KMS-11 (cell line): ENCODE data around the gene FSD2.

Experiments used
- H2AFZ ChIP-seq: fragments of 200-600 bp; sonication (generic); 2 replicates; pipeline ENCODE4 v1.6.1; 2016; ENCODE audit warnings: antibody characterized with exemption, mixed run types, low read depth
- H3K27ac ChIP-seq: fragments of 200-600 bp; sonication (generic); 2 replicates; pipeline ENCODE4 v1.6.1; 2016; ENCODE audit warnings: mild to moderate bottlenecking, mixed run types
- H3K27me3 ChIP-seq: fragments of 200-600 bp; sonication (generic); 2 replicates; pipeline ENCODE4 v1.6.1; 2017; ENCODE audit warnings: mild to moderate bottlenecking, low read depth, mixed run types, moderate library complexity; ENCODE audit not compliant: insufficient read depth
- H3K36me3 ChIP-seq: fragments of 200-600 bp; sonication (generic); 2 replicates; pipeline ENCODE4 v1.6.1; 2017; ENCODE audit warnings: mild to moderate bottlenecking, mixed run types; ENCODE audit not compliant: insufficient read depth
- H3K4me1 ChIP-seq: fragments of 200-600 bp; sonication (generic); 2 replicates; pipeline ENCODE4 v1.6.1; 2016; ENCODE audit warnings: mild to moderate bottlenecking, low read depth, mixed run types; ENCODE audit not compliant: poor library complexity, severe bottlenecking
- H3K4me2 ChIP-seq: fragments of 200-600 bp; sonication (generic); 2 replicates; pipeline ENCODE4 v1.7.0; 2016; ENCODE audit warnings: mild to moderate bottlenecking, mixed run types
- H3K4me3 ChIP-seq: fragments of 200-600 bp; sonication (generic); IDR thresholded peaks from 2 replicates; pipeline ENCODE4 v1.6.1; 2017; ENCODE audit warnings: low read depth, low read length, mixed read lengths; ENCODE audit not compliant: insufficient read depth
- H3K79me2 ChIP-seq: fragments of 200-600 bp; sonication (generic); 2 replicates; pipeline ENCODE4 v1.6.1; 2016; ENCODE audit warnings: low read depth, mixed run types; ENCODE audit not compliant: insufficient read depth
- H3K9ac ChIP-seq: fragments of 200-600 bp; sonication (generic); 2 replicates; pipeline ENCODE4 v1.6.1; 2016; ENCODE audit warnings: mild to moderate bottlenecking, mixed run types
- H4K20me1 ChIP-seq: fragments of 200-600 bp; sonication (generic); 2 replicates; pipeline ENCODE4 v1.6.1; 2016; ENCODE audit warnings: mild to moderate bottlenecking, mixed run types; ENCODE audit not compliant: insufficient read depth
- TF ChIP-seq, protein P1 (sequence below): fragments of 200-600 bp; sonication (generic); conservative IDR thresholded peaks from 2 replicates; pipeline ENCODE4 v1.6.1; 2017; ENCODE audit warnings: low read depth, mild to moderate bottlenecking, antibody characterized with exemption, low read length, moderate library complexity, mixed read lengths

Gene FSD2

DNA sequence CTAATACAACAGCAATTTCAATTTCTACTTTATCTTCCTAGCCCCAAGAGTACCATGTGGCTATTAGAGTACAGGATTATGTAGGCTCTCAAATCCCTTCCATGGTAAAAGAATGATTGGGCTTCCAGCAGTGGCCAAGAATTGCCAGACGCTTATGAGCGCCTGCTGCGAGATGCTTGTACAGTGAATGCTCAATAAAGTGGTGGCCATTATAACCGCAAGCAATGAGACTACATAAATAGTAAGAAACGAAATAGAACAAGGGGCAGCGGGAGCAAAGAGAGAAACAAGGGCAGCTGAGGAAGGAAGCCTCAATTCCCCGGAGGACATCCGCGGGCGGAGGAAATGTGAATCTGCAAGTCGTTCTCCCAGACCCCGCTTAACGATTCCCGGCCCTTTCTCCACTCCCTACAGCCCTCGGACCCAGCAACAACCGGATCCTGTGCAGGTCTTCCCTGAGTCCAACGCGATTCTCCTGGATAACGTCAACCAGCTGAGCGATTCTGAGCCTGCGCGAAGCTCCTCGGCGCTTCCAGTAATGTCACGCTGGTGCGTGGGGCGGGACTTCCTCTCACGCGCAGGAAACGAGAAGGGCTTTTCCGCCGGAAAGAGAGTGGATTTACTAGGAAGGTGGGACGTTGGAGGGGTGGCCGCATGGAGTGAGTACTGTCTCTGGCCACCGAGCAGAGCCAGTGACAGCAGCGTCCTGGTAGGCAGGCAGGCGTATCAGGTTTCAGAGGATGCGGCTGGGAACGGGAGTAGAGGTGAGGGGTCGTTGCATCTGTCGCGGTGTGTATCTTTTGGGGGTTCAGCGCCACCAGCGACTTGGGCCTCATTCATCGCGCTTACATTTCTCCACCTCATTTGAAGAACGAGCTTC is 55.7 kb downstream of the FSD2 start:
- Histone ChIP-seq H2AFZ (peak overlapping the region; percentile 87), H3K9ac (peak overlapping the region; percentile 61; the same call in 1 of the 2 replicates), H3K4me2 (peak overlapping the region; percentile 93), H3K4me1 (peaks cover 23% of the 10 kb centered on the region), H3K4me3 (peak overlapping the region; percentile 54), H3K79me2 (peaks cover 41% of the 10 kb centered on the region), H4K20me1 (no peaks in the 10 kb centered on the region; the same call in 1 of the 2 replicates), H3K27ac (peak overlapping the region; percentile 53), H3K36me3 (peaks cover 8% of the 10 kb centered on the region; the same call in 1 of the 2 replicates), H3K27me3 (no peaks in the 10 kb centered on the region)
- TF ChIP-seq, protein P1, sequence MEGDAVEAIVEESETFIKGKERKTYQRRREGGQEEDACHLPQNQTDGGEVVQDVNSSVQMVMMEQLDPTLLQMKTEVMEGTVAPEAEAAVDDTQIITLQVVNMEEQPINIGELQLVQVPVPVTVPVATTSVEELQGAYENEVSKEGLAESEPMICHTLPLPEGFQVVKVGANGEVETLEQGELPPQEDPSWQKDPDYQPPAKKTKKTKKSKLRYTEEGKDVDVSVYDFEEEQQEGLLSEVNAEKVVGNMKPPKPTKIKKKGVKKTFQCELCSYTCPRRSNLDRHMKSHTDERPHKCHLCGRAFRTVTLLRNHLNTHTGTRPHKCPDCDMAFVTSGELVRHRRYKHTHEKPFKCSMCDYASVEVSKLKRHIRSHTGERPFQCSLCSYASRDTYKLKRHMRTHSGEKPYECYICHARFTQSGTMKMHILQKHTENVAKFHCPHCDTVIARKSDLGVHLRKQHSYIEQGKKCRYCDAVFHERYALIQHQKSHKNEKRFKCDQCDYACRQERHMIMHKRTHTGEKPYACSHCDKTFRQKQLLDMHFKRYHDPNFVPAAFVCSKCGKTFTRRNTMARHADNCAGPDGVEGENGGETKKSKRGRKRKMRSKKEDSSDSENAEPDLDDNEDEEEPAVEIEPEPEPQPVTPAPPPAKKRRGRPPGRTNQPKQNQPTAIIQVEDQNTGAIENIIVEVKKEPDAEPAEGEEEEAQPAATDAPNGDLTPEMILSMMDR = 0 out of 2 replicates have a peak, but pooled peaks have one; percentile 11

DNA sequence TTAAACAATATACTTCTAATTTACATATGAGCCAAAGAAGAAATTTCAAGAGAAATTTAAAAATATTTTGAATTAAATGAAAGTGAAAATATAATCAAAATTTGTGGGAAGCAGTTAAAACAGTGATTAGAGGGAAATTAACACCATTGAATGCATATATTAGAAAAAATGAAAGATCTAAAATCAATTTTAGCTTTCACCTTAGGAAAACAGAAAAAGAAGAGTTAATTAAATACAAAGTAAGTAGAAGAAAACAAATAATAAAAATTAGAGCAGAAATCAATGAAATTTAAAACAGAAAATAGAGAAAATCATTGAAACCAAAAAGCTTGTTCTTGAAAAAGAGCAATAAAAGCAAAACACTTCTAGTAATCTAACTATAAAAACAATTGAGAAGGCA is 57.6 kb downstream of the FSD2 start:
- Histone ChIP-seq H2AFZ (no peak overlapping the region), H3K4me2 (no peak overlapping the region), H4K20me1 (no peaks in the 10 kb centered on the region; the same call in 1 of the 2 replicates), H3K36me3 (no peaks in the 10 kb centered on the region; the same call in 1 of the 2 replicates), H3K4me3 (no peak overlapping the region), H3K27me3 (no peaks in the 10 kb centered on the region), H3K9ac (no peak overlapping the region), H3K27ac (no peak overlapping the region), H3K79me2 (peaks cover 29% of the 10 kb centered on the region), H3K4me1 (peaks cover 23% of the 10 kb centered on the region)
- TF ChIP-seq, protein P1 = no peak

DNA sequence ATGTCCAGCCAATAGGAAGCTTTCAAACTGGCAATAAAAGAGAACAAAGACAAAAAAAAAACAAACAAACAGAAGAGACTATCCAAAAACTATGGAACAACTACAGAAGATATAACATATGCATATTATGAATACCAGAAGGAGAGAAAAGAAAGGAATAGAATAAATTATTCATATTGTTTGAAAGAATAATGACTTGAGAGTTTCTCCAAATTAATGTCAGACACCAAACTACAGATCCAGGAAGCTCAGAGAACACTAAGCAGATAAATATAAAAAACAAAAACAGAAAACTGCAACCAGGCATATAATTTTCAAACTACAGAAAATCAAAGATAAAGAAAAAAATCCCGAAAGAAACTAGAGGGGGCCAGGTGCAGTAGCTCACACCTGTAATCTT is 62.1 kb downstream of the FSD2 start:
- Histone ChIP-seq H3K9ac (no peak overlapping the region), H4K20me1 (no peaks in the 10 kb centered on the region), H3K4me1 (no peaks in the 10 kb centered on the region), H3K27ac (no peak overlapping the region), H3K36me3 (no peaks in the 10 kb centered on the region), H3K27me3 (no peaks in the 10 kb centered on the region), H2AFZ (no peak overlapping the region), H3K4me2 (no peak overlapping the region), H3K79me2 (no peaks in the 10 kb centered on the region), H3K4me3 (no peak overlapping the region)
- TF ChIP-seq, protein P1 = no peak

DNA sequence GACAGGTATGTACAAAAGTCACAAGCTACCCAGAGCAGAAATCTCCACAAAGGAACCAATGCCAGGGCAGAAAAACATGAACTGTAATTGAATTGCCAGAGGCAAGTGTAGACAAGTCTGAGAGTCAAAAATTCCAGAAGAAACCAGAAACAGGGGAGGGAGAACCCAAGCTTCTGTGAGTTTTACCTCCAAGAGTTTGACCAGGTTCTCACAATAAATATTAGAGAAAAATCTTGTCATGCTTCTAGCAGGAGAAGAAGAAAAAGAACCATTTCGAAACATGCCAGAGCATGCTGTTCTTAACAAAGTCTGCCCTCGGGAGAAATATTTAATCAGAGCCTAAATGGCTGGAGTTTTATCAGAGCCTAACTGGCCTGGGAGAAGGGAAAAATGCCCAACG is 63.7 kb downstream of the FSD2 start:
- Histone ChIP-seq H3K27me3 (no peaks in the 10 kb centered on the region), H3K4me3 (no peak overlapping the region), H3K36me3 (no peaks in the 10 kb centered on the region), H3K27ac (no peak overlapping the region), H3K4me1 (no peaks in the 10 kb centered on the region), H2AFZ (no peak overlapping the region), H3K9ac (no peak overlapping the region), H3K4me2 (no peak overlapping the region), H3K79me2 (no peaks in the 10 kb centered on the region), H4K20me1 (no peaks in the 10 kb centered on the region)
- TF ChIP-seq, protein P1 = no peak
